Adrenal gland (tissue), 5 donors: ENCODE data around the gene CA10.

Experiments used
- CTCF ChIP-seq, 6 experiments: fragments of 450-650 bp in 4 of 6; fragments of 200-600 bp in 2 of 6; sonication (generic) in 1 of 6; IDR thresholded peaks; 1 replicate in 5 of 6; 2 replicates in 1 of 6; pipeline versions ENCODE4 v1.5.1 to v1.8.0; 2016 to 2021; ENCODE audit warnings: antibody characterized with exemption in 6 of 6, mild to moderate bottlenecking in 2 of 6, moderate library complexity in 1 of 6
- POLR2A ChIP-seq, 2 donors: fragments of 450-650 bp; IDR thresholded peaks; one replicate each; pipeline ENCODE4 v1.6.1; 2017; ENCODE audit warnings: antibody characterized with exemption in 2 of 2, mild to moderate bottlenecking in 2 of 2, moderate library complexity in 1 of 2
- donor health status: DM: no; HTN: no; CAD: no.

GRCh38 chr17:52148288-52148968 is 10.1 kb downstream of the CA10 start:
- TF ChIP-seq POLR2A (IDR thresholded peaks at IDR 0.05) (no peak), CTCF (IDR thresholded peaks at IDR 0.05) (no peak)
